Hepatocyte (in vitro differentiated cells): ENCODE results near the gene LAMA1. TPM values are rescaled to one million over a fixed set of nuclear protein-coding genes. Genes with fewer than 3 reads are reported as not detected.

Source experiments
- DNase-seq: peaks from one replicate; pipeline ENCODE4 v3.0.0-alpha.2; 2016; ENCODE audit warnings: low spot score
- H2AFZ ChIP-seq: fragments of 200-600 bp; sonication (generic); 2 replicates; pipeline ENCODE4 v1.6.0; 2016; ENCODE audit warnings: antibody characterized with exemption, mild to moderate bottlenecking
- H3K27ac ChIP-seq: fragments of 200-600 bp; sonication (generic); 2 replicates; pipeline ENCODE4 v1.5.1; 2016; ENCODE audit warnings: mild to moderate bottlenecking
- H3K27me3 ChIP-seq: fragments of 200-600 bp; sonication (generic); 2 replicates; pipeline ENCODE4 v1.6.1; 2016
- H3K36me3 ChIP-seq: fragments of 200-600 bp; sonication (generic); replicated peaks from 2 replicates; pipeline ENCODE4 v1.5.1; 2016; ENCODE audit warnings: low read depth; ENCODE audit not compliant: insufficient read depth
- H3K4me1 ChIP-seq: fragments of 200-600 bp; sonication (generic); 2 replicates; pipeline ENCODE4 v1.5.1; 2016; ENCODE audit warnings: mild to moderate bottlenecking, moderate library complexity; ENCODE audit not compliant: insufficient read depth
- H3K4me2 ChIP-seq: fragments of 200-600 bp; sonication (generic); 2 replicates; pipeline ENCODE4 v1.6.0; 2016
- H3K4me3 ChIP-seq: fragments of 200-600 bp; sonication (generic); 2 replicates; pipeline ENCODE4 v1.5.1; 2016; ENCODE audit warnings: mild to moderate bottlenecking
- H3K79me2 ChIP-seq: fragments of 200-600 bp; sonication (generic); 2 replicates; pipeline ENCODE4 v1.6.0; 2017; ENCODE audit warnings: mild to moderate bottlenecking
- H3K9me2 ChIP-seq: fragments of 200-600 bp; sonication (generic); replicated peaks from 2 replicates; pipeline ENCODE4 v1.6.0; 2017; ENCODE audit warnings: mild to moderate bottlenecking; ENCODE audit not compliant: insufficient read depth
- H3K9me3 ChIP-seq: fragments of 200-600 bp; sonication (generic); 2 replicates; pipeline ENCODE4 v1.5.1; 2016; ENCODE audit warnings: low read depth, mild to moderate bottlenecking
- H4K20me1 ChIP-seq: fragments of 200-600 bp; sonication (generic); 2 replicates; pipeline ENCODE4 v1.6.0; 2016; ENCODE audit warnings: mild to moderate bottlenecking; ENCODE audit not compliant: insufficient read depth, poor library complexity, severe bottlenecking
- EZH2 ChIP-seq: fragments of 200-600 bp; sonication (generic); IDR thresholded peaks from 2 replicates; pipeline ENCODE4 v1.6.1; 2016; ENCODE audit warnings: antibody characterized with exemption, mild to moderate bottlenecking, borderline replicate concordance
- EZH2phosphoT487 ChIP-seq: fragments of 200-600 bp; sonication (generic); IDR thresholded peaks from one replicate; pipeline ENCODE4 v1.6.1; 2018; ENCODE audit warnings: antibody characterized with exemption, mild to moderate bottlenecking, low read depth, moderate library complexity; ENCODE audit not compliant: unreplicated experiment, severe bottlenecking
- WGBS: methylation state at CpG from one replicate; pipeline ENCODE4 v1.1.6; 2016; ENCODE audit warnings: low lambda C conversion rate; ENCODE audit errors: missing lambda C conversion rate; 5-methylcytosine and 5-hydroxymethylcytosine counted together
- polyA plus RNA-seq: library from polyadenylated mRNA; unstranded; fragments of >200 nt; fragmentation: Nextera tagmentation; extraction: Ambion mirVana; gene quantifications from 2 replicates; pipeline ENCODE4 v1.2.1, GENCODE V29; 2016
- total RNA-seq: library from RNA; depleted of rRNA; stranded (reverse); fragments of >200 nt; gene quantifications from 2 replicates; pipeline ENCODE4 v1.2.3, GENCODE V29; 2014
- TF ChIP-seq, protein P1 (sequence below): fragments of 200-600 bp; sonication (generic); IDR thresholded peaks from 2 replicates; pipeline ENCODE4 v1.5.1; 2016; ENCODE audit warnings: antibody characterized with exemption, mild to moderate bottlenecking; ENCODE audit not compliant: poor library complexity

LAMA1 gene
- total and polyA plus RNA-seq, 2 experiments from 2014 or later = 27.7 to 52.7 TPM

- Histone ChIP-seq H4K20me1 (no peaks in the 10 kb centered on the region), H3K4me3 (no peak overlapping the region), H3K9me2 (no peaks in the 10 kb centered on the region), H3K9me3 (no peaks in the 10 kb centered on the region), H3K4me1 (no peaks in the 10 kb centered on the region), H3K79me2 (no peaks in the 10 kb centered on the region), H3K36me3 (no peaks in the 10 kb centered on the region), H2AFZ (no peak overlapping the region), H3K27ac (no peak overlapping the region), H3K4me2 (no peak overlapping the region), H3K27me3 (no peaks in the 10 kb centered on the region)
- TF ChIP-seq EZH2phosphoT487 = no peak
- TF ChIP-seq, protein P1, sequence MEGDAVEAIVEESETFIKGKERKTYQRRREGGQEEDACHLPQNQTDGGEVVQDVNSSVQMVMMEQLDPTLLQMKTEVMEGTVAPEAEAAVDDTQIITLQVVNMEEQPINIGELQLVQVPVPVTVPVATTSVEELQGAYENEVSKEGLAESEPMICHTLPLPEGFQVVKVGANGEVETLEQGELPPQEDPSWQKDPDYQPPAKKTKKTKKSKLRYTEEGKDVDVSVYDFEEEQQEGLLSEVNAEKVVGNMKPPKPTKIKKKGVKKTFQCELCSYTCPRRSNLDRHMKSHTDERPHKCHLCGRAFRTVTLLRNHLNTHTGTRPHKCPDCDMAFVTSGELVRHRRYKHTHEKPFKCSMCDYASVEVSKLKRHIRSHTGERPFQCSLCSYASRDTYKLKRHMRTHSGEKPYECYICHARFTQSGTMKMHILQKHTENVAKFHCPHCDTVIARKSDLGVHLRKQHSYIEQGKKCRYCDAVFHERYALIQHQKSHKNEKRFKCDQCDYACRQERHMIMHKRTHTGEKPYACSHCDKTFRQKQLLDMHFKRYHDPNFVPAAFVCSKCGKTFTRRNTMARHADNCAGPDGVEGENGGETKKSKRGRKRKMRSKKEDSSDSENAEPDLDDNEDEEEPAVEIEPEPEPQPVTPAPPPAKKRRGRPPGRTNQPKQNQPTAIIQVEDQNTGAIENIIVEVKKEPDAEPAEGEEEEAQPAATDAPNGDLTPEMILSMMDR = no peak
- TF ChIP-seq EZH2 = no peak
- no peak for DNase-seq
- 85% methylated on average over 6 of the region's 6 CpGs for WGBS
These were observed 92.4 kb downstream of the LAMA1 start for GRCh38 chr18:7025194-7025593.

GRCh38 chr18:7023581-7023980 is 94.0 kb downstream of the LAMA1 start:
- Histone ChIP-seq H3K4me3 (no peak overlapping the region), H2AFZ (no peak overlapping the region), H3K4me1 (no peaks in the 10 kb centered on the region), H3K36me3 (no peaks in the 10 kb centered on the region), H3K27ac (no peak overlapping the region), H3K27me3 (no peaks in the 10 kb centered on the region), H4K20me1 (no peaks in the 10 kb centered on the region), H3K4me2 (no peak overlapping the region), H3K79me2 (no peaks in the 10 kb centered on the region), H3K9me2 (no peaks in the 10 kb centered on the region), H3K9me3 (no peaks in the 10 kb centered on the region)
- no peak for DNase-seq
- TF ChIP-seq, protein P1 = no peak
- TF ChIP-seq EZH2phosphoT487 = no peak
- no peak for TF ChIP-seq EZH2
- WGBS = 89% methylated on average over 7 of the region's 7 CpGs

- Histone ChIP-seq H3K4me1 (no peaks in the 10 kb centered on the region), H3K9me2 (no peaks in the 10 kb centered on the region), H3K36me3 (no peaks in the 10 kb centered on the region), H3K79me2 (no peaks in the 10 kb centered on the region), H3K4me3 (no peak overlapping the region), H3K27me3 (no peaks in the 10 kb centered on the region), H3K4me2 (no peak overlapping the region), H2AFZ (no peak overlapping the region), H3K9me3 (no peaks in the 10 kb centered on the region), H3K27ac (no peak overlapping the region), H4K20me1 (no peaks in the 10 kb centered on the region)
- DNase-seq = no peak
- 91% methylated on average over 19 of the region's 19 CpGs for WGBS
- TF ChIP-seq EZH2phosphoT487 (no peak), EZH2 (no peak)
- TF ChIP-seq, protein P1 = no peak
These were observed 94.5 kb downstream of the LAMA1 start for GRCh38 chr18:7023063-7023580.
